DOHH2 (cell line): ENCODE measurements around the gene ZNF560.

Source experiments
- CTCF ChIP-seq: fragments of 200-600 bp; sonication (generic); IDR thresholded peaks from one replicate; pipeline ENCODE4 v1.5.1; 2014; ENCODE audit warnings: antibody characterized with exemption, mild to moderate bottlenecking, low read depth, low read length; ENCODE audit not compliant: poor library complexity, severe bottlenecking
- EZH2phosphoT487 ChIP-seq: fragments of 200-600 bp; sonication (generic); IDR thresholded peaks from 2 replicates; pipeline ENCODE4 v1.6.1; 2017; ENCODE audit warnings: borderline replicate concordance, mild to moderate bottlenecking, antibody characterized with exemption, low read length, moderate library complexity, mixed read lengths

GRCh38 chr19:9498183-9498902, at the start of gene ZNF560:
- no peak for TF ChIP-seq CTCF
- no peak for TF ChIP-seq EZH2phosphoT487
